GM21786 (cell line): ENCODE measurements around the gene GASK1A.

Source experiments
- ATAC-seq: cut with Tn5 transposase; IDR thresholded peaks from one replicate; pipeline ENCODE4 v1.9.1; 2021; ENCODE audit not compliant: unreplicated experiment

The GASK1A gene

GRCh38 chr3:43012174-43012573 lies 33.1 kb downstream of the GASK1A start:
- no peak for ATAC-seq

GRCh38 chr3:43013256-43013655 lies 34.1 kb downstream of the GASK1A start:
- ATAC-seq, result no peak

GRCh38 chr3:43013743-43014155 lies 34.6 kb downstream of the GASK1A start:
- no peak for ATAC-seq

- no peak for ATAC-seq
Observed at GRCh38 chr3:43014241-43014640, 35.1 kb downstream of the GASK1A start.

GRCh38 chr3:43014956-43015355 lies 35.8 kb downstream of the GASK1A start:
- ATAC-seq, result no peak

- no peak for ATAC-seq
Observed at GRCh38 chr3:43015572-43015971, 36.5 kb downstream of the GASK1A start.

- no peak for ATAC-seq
Observed at GRCh38 chr3:43015991-43016865, 37.1 kb downstream of the GASK1A start.

GRCh38 chr3:43017004-43017403 lies 37.9 kb downstream of the GASK1A start:
- no peak for ATAC-seq

- ATAC-seq, result no peak
Observed at GRCh38 chr3:43017593-43018195, 38.6 kb downstream of the GASK1A start.

GRCh38 chr3:43018246-43018645 lies 39.1 kb downstream of the GASK1A start:
- ATAC-seq, result no peak

GRCh38 chr3:43019006-43019809 lies 40.1 kb downstream of the GASK1A start:
- no peak for ATAC-seq

- no peak for ATAC-seq
Observed at GRCh38 chr3:43019826-43020225, 40.7 kb downstream of the GASK1A start.

- ATAC-seq, result no peak
Observed at GRCh38 chr3:43021186-43021585, 42.1 kb downstream of the GASK1A start.

- ATAC-seq, result no peak
Observed at GRCh38 chr3:43022121-43022520, 43.0 kb downstream of the GASK1A start.

- no peak for ATAC-seq
Observed at GRCh38 chr3:43023066-43023465, 44.0 kb downstream of the GASK1A start.

- ATAC-seq, result no peak
Observed at GRCh38 chr3:43023746-43024145, 44.6 kb downstream of the GASK1A start.

- ATAC-seq, result no peak
Observed at GRCh38 chr3:43024181-43024885, 45.2 kb downstream of the GASK1A start.

- no peak for ATAC-seq
Observed at GRCh38 chr3:43025423-43025822, 46.3 kb downstream of the GASK1A start.

GRCh38 chr3:43028001-43028400 lies 48.9 kb downstream of the GASK1A start:
- no peak for ATAC-seq

GRCh38 chr3:43028678-43029490 lies 49.8 kb downstream of the GASK1A start:
- no peak for ATAC-seq
